Measurements from ENCODE around the gene SEPTIN1. TPM values are rescaled to one million over a fixed set of nuclear protein-coding genes. Genes with fewer than 3 reads are reported as not detected.

Gene SEPTIN1
- total and polyA plus RNA-seq, 2 of the 13 experiments (the other 11 are each of a cell fraction or from before 2014, with no cell fraction given): 0.18 to 0.67 TPM

DNA sequence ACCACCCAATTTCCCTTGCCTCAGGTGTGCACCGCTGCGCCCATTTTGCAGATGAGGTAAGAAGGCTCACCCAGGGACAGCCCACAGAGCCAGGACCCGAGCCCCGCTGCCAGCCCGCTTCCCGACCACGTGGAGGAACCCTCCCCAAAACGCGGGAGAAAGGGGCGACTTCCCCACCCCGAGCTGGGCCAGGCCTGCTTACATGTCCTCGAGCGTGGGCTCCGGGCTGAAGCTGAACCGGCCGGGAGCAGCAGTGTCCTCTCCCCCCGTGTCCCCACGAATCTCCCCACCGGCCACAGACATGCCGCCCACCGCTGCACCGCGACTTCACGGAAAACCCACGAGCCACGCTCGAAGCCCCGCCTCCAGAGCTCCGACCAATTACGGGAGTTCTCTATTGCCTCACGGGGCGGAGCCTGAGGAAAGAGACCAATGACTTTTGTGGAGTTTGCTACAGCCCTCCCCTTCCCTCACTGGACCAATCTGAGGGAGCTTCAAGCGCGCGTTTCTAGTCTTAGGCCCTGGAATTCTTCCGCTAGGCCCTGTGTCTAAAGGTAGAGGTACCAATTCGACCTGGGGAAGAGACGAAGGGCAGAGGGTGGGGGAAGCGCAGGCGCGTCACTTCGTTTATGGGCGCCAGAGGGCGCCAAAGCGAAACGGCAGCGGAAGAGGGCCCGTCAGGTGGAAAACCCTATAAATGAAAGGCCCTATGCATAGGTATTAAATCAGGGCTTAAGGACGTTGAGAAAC is 47.5 kb upstream of the SEPTIN1 start, which contains the start of gene DCTPP1 (continued):
- TF ChIP-seq ATF6 (CRISPR knock-in tag; conservative IDR thresholded peaks at IDR 0.05) (peak; percentile 81; the same call in 1 of the 2 replicates), KLF15 (CRISPR knock-in tag; IDR thresholded peaks at IDR 0.05; ENCODE audit: borderline replicate concordance) (no peak; the same call in 1 of the 2 replicates), FOXC1 (CRISPR knock-in tag; IDR thresholded peaks at IDR 0.05; ENCODE audit: borderline replicate concordance) (no peak), RERE (CRISPR knock-in tag; IDR thresholded peaks at IDR 0.05; ENCODE audit: low read depth) (no peak; the same call in 1 of the 2 replicates), BRF2 (CRISPR knock-in tag; IDR thresholded peaks at IDR 0.05) (peak; percentile 98), THAP11 (CRISPR knock-in tag; IDR thresholded peaks at IDR 0.05) (peak; percentile 83), MZF1 (CRISPR knock-in tag; IDR thresholded peaks at IDR 0.05; ENCODE audit: borderline replicate concordance) (no peak), ZFP41 (CRISPR knock-in tag; IDR thresholded peaks at IDR 0.05; ENCODE audit: borderline replicate concordance) (no peak), DRAP1 (CRISPR knock-in tag; IDR thresholded peaks at IDR 0.05) (peak; percentile 92), ZMYM2 (CRISPR knock-in tag; IDR thresholded peaks at IDR 0.05) (peak; percentile 80; the same call in 1 of the 2 replicates), RARA (CRISPR knock-in tag; IDR thresholded peaks at IDR 0.05) (no peak; the same call in 1 of the 2 replicates), FOXA3 (CRISPR knock-in tag; IDR thresholded peaks at IDR 0.05) (peak; percentile 33), THRA (CRISPR knock-in tag; IDR thresholded peaks at IDR 0.05; ENCODE audit: borderline replicate concordance) (peak; percentile 35), CCAR2 (optimal IDR thresholded peaks at IDR 0.05; ENCODE audit: low read depth, low read length) (no peak), NFATC3 (CRISPR knock-in tag; IDR thresholded peaks at IDR 0.05) (no peak), ZNF326 (CRISPR knock-in tag; IDR thresholded peaks at IDR 0.05; ENCODE audit: borderline replicate concordance) (no peak), PTBP1 (IDR thresholded peaks at IDR 0.05; ENCODE audit: low read depth, low read length, poor library complexity, severe bottlenecking) (no peak), ZNF253 (CRISPR knock-in tag; IDR thresholded peaks at IDR 0.05; ENCODE audit: borderline replicate concordance) (no peak)
